ENCODE measurements around the gene MAP3K14.

DNA sequence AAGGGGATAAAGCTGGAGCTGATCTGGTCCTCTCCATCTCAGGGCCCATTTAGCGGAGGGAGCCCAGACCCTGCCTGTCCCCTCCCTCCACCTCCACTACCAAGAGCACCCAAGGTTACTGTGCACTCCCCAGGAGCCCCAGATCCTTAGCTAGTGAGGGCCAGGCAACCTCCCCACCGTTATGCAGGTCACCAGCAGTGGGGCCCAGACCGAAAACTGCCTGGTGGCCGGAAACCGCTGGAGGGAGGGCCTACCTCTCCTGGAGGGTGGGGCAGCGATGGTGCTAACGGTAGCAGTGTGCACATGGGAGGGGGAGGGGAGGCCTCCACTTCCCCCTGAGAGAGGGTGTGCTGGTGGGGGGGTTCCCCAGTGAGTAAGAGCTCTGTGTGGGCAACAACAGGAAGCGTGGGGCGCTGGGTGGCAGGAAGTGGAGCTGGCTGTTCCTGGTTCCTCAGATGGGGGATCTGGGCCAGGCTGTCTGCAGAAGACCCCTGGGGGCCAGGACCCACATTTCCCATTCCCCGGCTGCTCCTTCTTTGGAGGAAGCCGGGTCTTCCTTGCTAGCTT lies 90.8 kb downstream of the MAP3K14 start:
- TF ChIP-seq POLR2A (IDR thresholded peaks at IDR 0.05) (no peak), POLR2AphosphoS5 (IDR thresholded peaks at IDR 0.05) (no peak)
- TF ChIP-seq, protein P1, sequence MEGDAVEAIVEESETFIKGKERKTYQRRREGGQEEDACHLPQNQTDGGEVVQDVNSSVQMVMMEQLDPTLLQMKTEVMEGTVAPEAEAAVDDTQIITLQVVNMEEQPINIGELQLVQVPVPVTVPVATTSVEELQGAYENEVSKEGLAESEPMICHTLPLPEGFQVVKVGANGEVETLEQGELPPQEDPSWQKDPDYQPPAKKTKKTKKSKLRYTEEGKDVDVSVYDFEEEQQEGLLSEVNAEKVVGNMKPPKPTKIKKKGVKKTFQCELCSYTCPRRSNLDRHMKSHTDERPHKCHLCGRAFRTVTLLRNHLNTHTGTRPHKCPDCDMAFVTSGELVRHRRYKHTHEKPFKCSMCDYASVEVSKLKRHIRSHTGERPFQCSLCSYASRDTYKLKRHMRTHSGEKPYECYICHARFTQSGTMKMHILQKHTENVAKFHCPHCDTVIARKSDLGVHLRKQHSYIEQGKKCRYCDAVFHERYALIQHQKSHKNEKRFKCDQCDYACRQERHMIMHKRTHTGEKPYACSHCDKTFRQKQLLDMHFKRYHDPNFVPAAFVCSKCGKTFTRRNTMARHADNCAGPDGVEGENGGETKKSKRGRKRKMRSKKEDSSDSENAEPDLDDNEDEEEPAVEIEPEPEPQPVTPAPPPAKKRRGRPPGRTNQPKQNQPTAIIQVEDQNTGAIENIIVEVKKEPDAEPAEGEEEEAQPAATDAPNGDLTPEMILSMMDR (IDR thresholded peaks at IDR 0.05), result no peak

Measured in prostate gland (tissue), 2 donors.